GM12892 (cell line): ENCODE measurements around the gene CIDEC. TPM values are rescaled to one million over a fixed set of nuclear protein-coding genes. Genes with fewer than 3 reads are reported as not detected.

ENCODE experiments used
- DNase-seq: peaks from one replicate; pipeline ENCODE4 v3.0.0; 2011; ENCODE audit not compliant: insufficient read length
- FAIRE-seq: peaks from 2 replicates; lab custom pipeline; 2011; peaks lifted over from hg19 to GRCh38; lab: Jason Lieb, UNC
- POLR2A ChIP-seq: IDR thresholded peaks from 2 replicates; pipeline ENCODE4 v1.6.1; 2011; ENCODE audit warnings: low read depth, low read length, control low read depth
- POLR2AphosphoS5 ChIP-seq: IDR thresholded peaks from 2 replicates; pipeline ENCODE4 v1.6.1; 2011; ENCODE audit warnings: low read depth, low read length, control low read depth
- TAF1 ChIP-seq: IDR thresholded peaks from 2 replicates; pipeline ENCODE4 v1.6.1; 2011; ENCODE audit warnings: low read depth, mild to moderate bottlenecking, control low read depth, low read length, borderline replicate concordance
- polyA plus RNA-seq: library from polyadenylated mRNA; unstranded; fragments of >200 nt; gene quantifications from one replicate; pipeline ENCODE4 v1.2.1, GENCODE V29; 2012; ENCODE audit warnings: missing spikeins, inconsistent platforms; ENCODE audit not compliant: missing spikeins

CIDEC gene
- not detected for polyA plus RNA-seq

GRCh38 chr3:9879830-9880549 is at the start of gene CIDEC:
Gene CIDEC, minus strand, starts transcription at chr3:9880253. Its CDS starts 1,767 bp downstream, at chr3:9878486.
- DNase-seq (no peak), FAIRE-seq (no peak)
- no peak for TF ChIP-seq POLR2AphosphoS5
- TF ChIP-seq POLR2A, result no peak
- TF ChIP-seq TAF1, result no peak

- DNase-seq (no peak), FAIRE-seq (no peak)
- no peak for TF ChIP-seq POLR2AphosphoS5
- no peak for TF ChIP-seq TAF1
- no peak for TF ChIP-seq POLR2A
Measured at GRCh38 chr3:9928158-9928557, 48.1 kb upstream of the CIDEC start.

GRCh38 chr3:9918261-9919038 is 38.4 kb upstream of the CIDEC start:
- FAIRE-seq (no peak), DNase-seq (no peak)
- TF ChIP-seq POLR2AphosphoS5 (no peak), POLR2A (no peak), TAF1 (no peak)

GRCh38 chr3:9917820-9918219 is 37.8 kb upstream of the CIDEC start:
- no peak for TF ChIP-seq POLR2A
- FAIRE-seq, result no peak
- no peak for DNase-seq

GRCh38 chr3:9916734-9917680 is 37.0 kb upstream of the CIDEC start, which contains the start of gene IL17RC:
Gene IL17RC, plus strand, starts transcription at chr3:9917098. Its CDS starts 218 bp downstream, at chr3:9917316.
- no peak for DNase-seq
- FAIRE-seq, result no peak
- no peak for TF ChIP-seq POLR2AphosphoS5
- TF ChIP-seq POLR2A, result no peak
- no peak for TF ChIP-seq TAF1

- no peak for DNase-seq
Measured at GRCh38 chr3:9916346-9916733, 36.3 kb upstream of the CIDEC start.

GRCh38 chr3:9915254-9916141 is 35.4 kb upstream of the CIDEC start:
- FAIRE-seq, result no peak
- TF ChIP-seq TAF1 (no peak), POLR2AphosphoS5 (no peak), POLR2A (no peak)
- DNase-seq, result no peak

More at GRCh38 chr3:9916346-9916733, 36.3 kb upstream of the CIDEC start:
- no peak for FAIRE-seq
- TF ChIP-seq POLR2AphosphoS5 (no peak), POLR2A (no peak), TAF1 (no peak)

- DNase-seq (no peak), FAIRE-seq (no peak)
- TF ChIP-seq TAF1 (no peak), POLR2A (no peak)
Measured at GRCh38 chr3:9914559-9915253, 34.7 kb upstream of the CIDEC start.

- DNase-seq (no peak), FAIRE-seq (no peak)
- TF ChIP-seq TAF1 (no peak), POLR2A (no peak), POLR2AphosphoS5 (no peak)
Measured at GRCh38 chr3:9914011-9914410, 34.0 kb upstream of the CIDEC start.

- no peak for TF ChIP-seq POLR2AphosphoS5
- no peak for TF ChIP-seq TAF1
- TF ChIP-seq POLR2A, result no peak
- DNase-seq, result no peak
- no peak for FAIRE-seq
Measured at GRCh38 chr3:9913601-9914000, 33.5 kb upstream of the CIDEC start.
